HepG2 (cell line): ENCODE measurements around the gene C1orf141. TPM values are rescaled to one million over a fixed set of nuclear protein-coding genes. Genes with fewer than 3 reads are reported as not detected.
A peak's percentile ranks its signal among the peaks of the same experiment; 100 is the strongest.

ENCODE experiments used
- BRCA1 ChIP-seq: sonication (generic); formaldehyde crosslinking; IDR thresholded peaks from 2 replicates; pipeline ENCODE4 v1.4.0; 2020; ENCODE audit warnings: missing genetic modification reagents
- CBX1 ChIP-seq: IDR thresholded peaks from one replicate; pipeline ENCODE4 v1.6.1; 2016; ENCODE audit warnings: antibody characterized with exemption, low read depth
- CENPX ChIP-seq: sonication (generic); formaldehyde crosslinking; IDR thresholded peaks from 2 replicates; pipeline ENCODE4 v1.9.0; 2021; ENCODE audit warnings: mild to moderate bottlenecking, missing genetic modification reagents, moderate library complexity
- DNMT1 ChIP-seq: sonication (generic); formaldehyde crosslinking; IDR thresholded peaks from 2 replicates; pipeline ENCODE4 v1.5.1; 2020; ENCODE audit warnings: mild to moderate bottlenecking, missing genetic modification reagents
- FUBP1 ChIP-seq: sonication (generic); formaldehyde crosslinking; IDR thresholded peaks from 2 replicates; pipeline ENCODE4 v1.5.1; 2020; ENCODE audit warnings: missing genetic modification reagents, mild to moderate bottlenecking, borderline replicate concordance
- HDAC2 ChIP-seq: sonication (generic); formaldehyde crosslinking; IDR thresholded peaks from 2 replicates; pipeline ENCODE4 v1.4.0; 2020; ENCODE audit warnings: missing genetic modification reagents
- HMG20A ChIP-seq: IDR thresholded peaks from 2 replicates; pipeline ENCODE4 v1.6.1; 2016; ENCODE audit warnings: borderline replicate concordance
- HNRNPL ChIP-seq: fragments of 200-400 bp; formaldehyde crosslinking; IDR thresholded peaks from 2 replicates; pipeline ENCODE4 v1.6.1; 2017; ENCODE audit warnings: mild to moderate bottlenecking, low read depth, low read length
- KAT8 ChIP-seq: IDR thresholded peaks from 2 replicates; pipeline ENCODE4 v1.6.1; 2016; ENCODE audit warnings: missing genetic modification reagents, missing compliant biosample characterization
- NONO ChIP-seq, 2 experiments: fragments of 450-650 bp in 1 of 2; sonication (generic) in 1 of 2; formaldehyde crosslinking in 1 of 2; IDR thresholded peaks in 1 of 2; conservative IDR thresholded peaks in 1 of 2; 2 replicates each; pipeline versions ENCODE4 v1.6.1 to v1.8.0; 2017 to 2022; ENCODE audit warnings: mild to moderate bottlenecking in 1 of 2, missing genetic modification reagents in 1 of 2, moderate library complexity in 1 of 2
- NR2C2 ChIP-seq: sonication (generic); formaldehyde crosslinking; IDR thresholded peaks from 2 replicates; pipeline ENCODE4 v1.4.0; 2020; ENCODE audit warnings: missing genetic modification reagents, mild to moderate bottlenecking, moderate library complexity, borderline replicate concordance
- PLSCR1 ChIP-seq: sonication (generic); formaldehyde crosslinking; IDR thresholded peaks from 2 replicates; pipeline ENCODE4 v1.5.0; 2020; ENCODE audit warnings: missing genetic modification reagents, mild to moderate bottlenecking, borderline replicate concordance
- RAD51 ChIP-seq: fragments of 450-650 bp; IDR thresholded peaks from 2 replicates; pipeline ENCODE4 v1.6.1; 2016; ENCODE audit warnings: borderline replicate concordance
- RFX1 ChIP-seq: fragments of 450-650 bp; IDR thresholded peaks from 2 replicates; pipeline ENCODE4 v1.6.1; 2017
- TAF15 ChIP-seq: fragments of 200-400 bp; formaldehyde crosslinking; IDR thresholded peaks from one replicate; pipeline ENCODE4 v1.6.1; 2018; ENCODE audit warnings: mild to moderate bottlenecking, low read depth, low read length; ENCODE audit not compliant: poor library complexity, severe bottlenecking
- THAP11 ChIP-seq: IDR thresholded peaks from 2 replicates; pipeline ENCODE4 v1.6.1; 2016; ENCODE audit warnings: missing biosample characterization, missing genetic modification reagents
- ZNF143 ChIP-seq: sonication (generic); formaldehyde crosslinking; IDR thresholded peaks from 2 replicates; pipeline ENCODE4 v1.4.0; 2020; ENCODE audit warnings: missing genetic modification reagents
- ZNF17 ChIP-seq: sonication (generic); formaldehyde crosslinking; IDR thresholded peaks from 2 replicates; pipeline ENCODE4 v1.5.0; 2020; ENCODE audit warnings: mild to moderate bottlenecking, missing genetic modification reagents
- ZNF468 ChIP-seq: sonication (generic); formaldehyde crosslinking; IDR thresholded peaks from 2 replicates; pipeline ENCODE4 v1.8.0; 2022; ENCODE audit warnings: mild to moderate bottlenecking, moderate library complexity, missing genetic modification reagents
- ZNF567 ChIP-seq: sonication (generic); formaldehyde crosslinking; IDR thresholded peaks from 2 replicates; pipeline ENCODE4 v1.8.1; 2023; ENCODE audit warnings: mild to moderate bottlenecking, missing genetic modification reagents, borderline replicate concordance
- ZNF761 ChIP-seq: sonication (generic); formaldehyde crosslinking; conservative IDR thresholded peaks from 2 replicates; pipeline ENCODE4 v1.4.0; 2020; ENCODE audit warnings: mild to moderate bottlenecking, missing genetic modification reagents
- polyA plus RNA-seq, 8 experiments: library from polyadenylated mRNA; depleted of rRNA in 3 of 8; stranded (reverse) in 7 of 8; unstranded in 1 of 8; fragments of >200 nt; fragmentation: Illumina TruSeq in 4 of 8; extraction: Trizol in 4 of 8; gene quantifications; 2 replicates each; pipeline versions ENCODE4 v1.2.1 to v1.2.3, GENCODE V29; 2011 to 2016; ENCODE audit warnings: low read depth in 4 of 8, missing spikeins in 1 of 8, mixed read lengths in 1 of 8; ENCODE audit not compliant: insufficient read depth in 1 of 8
- total RNA-seq, 5 experiments: library from RNA; depleted of rRNA; stranded (reverse); fragments of >200 nt; fragmentation: Illumina TruSeq; extraction: Trizol; gene quantifications; 2 replicates each; pipeline ENCODE4 v1.2.3, GENCODE V29; 2016; ENCODE audit warnings: low read depth in 1 of 5
- TF ChIP-seq, protein P1 (sequence below): IDR thresholded peaks from 2 replicates; pipeline ENCODE4 v1.6.1; 2016; ENCODE audit warnings: low read depth, control low read depth
- TF ChIP-seq, protein P2 (sequence below): sonication (generic); formaldehyde crosslinking; conservative IDR thresholded peaks from 2 replicates; pipeline ENCODE4 v1.8.0; 2022; ENCODE audit warnings: low read depth, missing genetic modification reagents

Gene C1orf141
- total and polyA plus RNA-seq, 2 of the 13 experiments (the other 11 are each of a cell fraction or from before 2014, with no cell fraction given), result not detected

DNA sequence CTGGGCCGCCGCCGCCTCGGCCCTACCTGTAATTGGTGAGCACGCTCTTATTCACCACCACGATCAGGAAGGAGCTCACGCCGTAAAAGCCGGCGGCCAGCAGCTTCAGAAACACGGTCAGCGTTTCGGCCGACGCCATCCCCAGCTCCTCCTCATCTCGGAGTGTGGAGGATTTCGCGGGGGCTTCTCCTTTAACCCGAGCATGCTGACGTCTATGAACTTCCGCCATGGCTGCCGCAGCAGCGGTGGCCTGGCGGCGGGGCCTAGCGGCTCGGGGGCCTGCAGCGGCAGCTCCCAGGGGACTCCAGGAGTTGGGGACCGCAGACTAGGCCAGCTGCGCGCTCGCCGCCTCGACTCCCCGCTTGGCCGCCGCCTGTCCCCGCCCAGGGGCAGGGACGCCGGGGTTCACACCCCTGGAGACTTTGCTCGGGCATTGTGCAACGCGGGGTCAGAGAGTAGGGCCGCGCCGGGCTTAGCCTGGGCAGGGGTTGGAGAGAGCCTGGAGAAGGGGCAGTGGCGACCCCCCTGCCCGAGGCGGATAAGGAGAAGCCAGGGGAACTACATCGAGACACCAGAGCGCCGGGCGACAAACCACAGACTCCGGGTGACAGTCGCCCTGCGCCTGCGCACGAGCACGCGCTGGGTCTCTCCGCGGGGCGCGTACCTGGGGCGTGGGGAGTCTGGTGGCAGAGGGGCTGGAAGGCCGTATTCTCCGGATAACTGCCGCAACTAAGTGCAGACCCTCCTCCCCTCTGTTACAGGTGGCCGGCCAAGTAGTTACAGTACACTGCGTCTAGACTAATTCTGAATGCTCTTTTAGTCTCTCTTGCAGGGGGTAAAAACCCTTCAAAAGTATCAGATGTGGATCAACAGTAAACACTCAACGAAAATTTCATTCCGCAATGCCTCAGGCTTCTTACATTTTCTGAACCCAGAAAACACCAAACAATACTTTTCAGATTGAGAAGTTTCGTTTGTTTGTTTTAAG lies 80.7 kb downstream of the C1orf141 start, which contains the start of gene SLC35D1 (continued):
- peak; percentile 57 for TF ChIP-seq THAP11 (CRISPR knock-in tag)
- TF ChIP-seq ZNF17 (CRISPR knock-in tag), result no peak
- no peak for TF ChIP-seq FUBP1
- TF ChIP-seq, protein P1, sequence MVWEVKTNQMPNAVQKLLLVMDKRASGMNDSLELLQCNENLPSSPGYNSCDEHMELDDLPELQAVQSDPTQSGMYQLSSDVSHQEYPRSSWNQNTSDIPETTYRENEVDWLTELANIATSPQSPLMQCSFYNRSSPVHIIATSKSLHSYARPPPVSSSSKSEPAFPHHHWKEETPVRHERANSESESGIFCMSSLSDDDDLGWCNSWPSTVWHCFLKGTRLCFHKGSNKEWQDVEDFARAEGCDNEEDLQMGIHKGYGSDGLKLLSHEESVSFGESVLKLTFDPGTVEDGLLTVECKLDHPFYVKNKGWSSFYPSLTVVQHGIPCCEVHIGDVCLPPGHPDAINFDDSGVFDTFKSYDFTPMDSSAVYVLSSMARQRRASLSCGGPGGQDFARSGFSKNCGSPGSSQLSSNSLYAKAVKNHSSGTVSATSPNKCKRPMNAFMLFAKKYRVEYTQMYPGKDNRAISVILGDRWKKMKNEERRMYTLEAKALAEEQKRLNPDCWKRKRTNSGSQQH (CRISPR knock-in tag), result no peak
- TF ChIP-seq RAD51, result no peak
- peak; percentile 29; the same call in 1 of the 2 replicates for TF ChIP-seq BRCA1
- TF ChIP-seq, protein P2, sequence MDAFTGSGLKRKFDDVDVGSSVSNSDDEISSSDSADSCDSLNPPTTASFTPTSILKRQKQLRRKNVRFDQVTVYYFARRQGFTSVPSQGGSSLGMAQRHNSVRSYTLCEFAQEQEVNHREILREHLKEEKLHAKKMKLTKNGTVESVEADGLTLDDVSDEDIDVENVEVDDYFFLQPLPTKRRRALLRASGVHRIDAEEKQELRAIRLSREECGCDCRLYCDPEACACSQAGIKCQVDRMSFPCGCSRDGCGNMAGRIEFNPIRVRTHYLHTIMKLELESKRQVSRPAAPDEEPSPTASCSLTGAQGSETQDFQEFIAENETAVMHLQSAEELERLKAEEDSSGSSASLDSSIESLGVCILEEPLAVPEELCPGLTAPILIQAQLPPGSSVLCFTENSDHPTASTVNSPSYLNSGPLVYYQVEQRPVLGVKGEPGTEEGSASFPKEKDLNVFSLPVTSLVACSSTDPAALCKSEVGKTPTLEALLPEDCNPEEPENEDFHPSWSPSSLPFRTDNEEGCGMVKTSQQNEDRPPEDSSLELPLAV (CRISPR knock-in tag), result no peak
- peak; percentile 74; the same call in 1 of the 2 replicates for TF ChIP-seq KAT8 (CRISPR knock-in tag)
- TF ChIP-seq ZNF567, result peak; percentile 97
- TF ChIP-seq DNMT1 (CRISPR knock-in tag), result no peak
- TF ChIP-seq ZNF143 (CRISPR knock-in tag), result no peak
- no peak for TF ChIP-seq ZNF761 (CRISPR knock-in tag)
- peak; percentile 80; the same call in 1 of the 2 replicates for TF ChIP-seq HNRNPL
- TF ChIP-seq HMG20A, result peak; percentile 29; the same call in 1 of the 2 replicates
- peak; percentile 15; the same call in 1 of the 2 replicates for TF ChIP-seq PLSCR1 (CRISPR knock-in tag)
- peak; percentile 83 for TF ChIP-seq HDAC2 (CRISPR knock-in tag)
- no peak for TF ChIP-seq RFX1
- no peak for TF ChIP-seq TAF15
- TF ChIP-seq NONO (IDR thresholded peaks at IDR 0.05), result no peak
- peak; percentile 93 for TF ChIP-seq NONO (CRISPR knock-in tag; conservative IDR thresholded peaks at IDR 0.05)
- no peak for TF ChIP-seq CBX1
- TF ChIP-seq NR2C2 (CRISPR knock-in tag), result peak; percentile 95
- no peak for TF ChIP-seq CENPX (CRISPR knock-in tag)
- TF ChIP-seq ZNF468, result no peak
